CD4-positive, alpha-beta T cell (primary cell): ENCODE data around the gene TNS3. TPM values are rescaled to one million over a fixed set of nuclear protein-coding genes. Genes with fewer than 3 reads are reported as not detected.

Experiments
- ATAC-seq: fragments of 200-7000 bp; cut with Tn5 transposase; one replicate; pipeline ENCODE4 v1.10.0; 2022; ENCODE audit warnings: mild to moderate bottlenecking; ENCODE audit not compliant: poor library complexity
- CTCF ChIA-PET: fragments of 350-600 bp; sonication (Branson Sonifier 250); formaldehyde crosslinking; loops from one replicate; lab custom pipeline; 2021; ENCODE audit warnings: antibody characterized with exemption, inconsistent platforms; lab: Charles Lee
- POLR2A ChIA-PET: fragments of 350-600 bp; sonication (Branson Sonifier 250); formaldehyde crosslinking; loops from one replicate; lab custom pipeline; 2021; ENCODE audit warnings: antibody characterized with exemption, inconsistent platforms; lab: Charles Lee
- DNase-seq, 14 experiments: peaks; one replicate each; pipeline ENCODE4 v3.0.0-alpha.2; 2013 to 2020; ENCODE audit warnings: mixed read lengths in 2 of 14
- H3K27ac ChIP-seq, 2 donors: one replicate each; pipeline versions ENCODE4 v1.5.1 to v1.7.0; 2013; ENCODE audit warnings: low read length in 2 of 2, low read depth in 1 of 2, mild to moderate bottlenecking in 1 of 2
- H3K27me3 ChIP-seq, 2 experiments: 1 replicate in 1 of 2; 2 replicates in 1 of 2; pipeline versions ENCODE4 v1.6.1 to v1.7.0; 2013; ENCODE audit warnings: low read length in 2 of 2, control low read depth in 1 of 2, mild to moderate bottlenecking in 1 of 2, moderate library complexity in 1 of 2; ENCODE audit not compliant: insufficient read depth in 2 of 2, control insufficient read depth in 1 of 2
- H3K36me3 ChIP-seq: one replicate; pipeline ENCODE4 v1.6.1; 2013; ENCODE audit warnings: low read length, control low read depth; ENCODE audit not compliant: insufficient read depth
- H3K4me1 ChIP-seq: one replicate; pipeline ENCODE4 v1.6.1; 2013; ENCODE audit warnings: low read length, control low read depth; ENCODE audit not compliant: insufficient read depth
- H3K4me3 ChIP-seq: one replicate; pipeline ENCODE4 v1.5.1; 2013; ENCODE audit warnings: mild to moderate bottlenecking, low read length, moderate library complexity
- H3K9me3 ChIP-seq, 2 experiments: 1 replicate in 1 of 2; 2 replicates in 1 of 2; pipeline versions ENCODE4 v1.6.1 to v1.7.0; 2013; ENCODE audit warnings: low read length in 2 of 2, mild to moderate bottlenecking in 2 of 2, control low read depth in 1 of 2, moderate library complexity in 1 of 2; ENCODE audit not compliant: control insufficient read depth in 1 of 2, insufficient read depth in 1 of 2
- H3K27ac Mint-ChIP-seq: one replicate; pipeline ENCODE4 v1.8.0; 2020; ENCODE audit warnings: mixed read lengths
- H3K27me3 Mint-ChIP-seq: one replicate; pipeline ENCODE4 v1.8.0; 2021; ENCODE audit warnings: mixed read lengths
- H3K36me3 Mint-ChIP-seq: one replicate; pipeline ENCODE4 v1.8.0; 2021; ENCODE audit warnings: low read depth, mixed read lengths
- H3K4me1 Mint-ChIP-seq: one replicate; pipeline ENCODE4 v1.8.0; 2021; ENCODE audit warnings: low read depth, mixed read lengths
- H3K4me3 Mint-ChIP-seq: one replicate; pipeline ENCODE4 v1.8.0; 2020; ENCODE audit warnings: mild to moderate bottlenecking, mixed read lengths
- H3K9me3 Mint-ChIP-seq: one replicate; pipeline ENCODE4 v1.8.0; 2020; ENCODE audit warnings: mixed read lengths
- CTCF ChIP-seq: fragments of 200-600 bp; IDR thresholded peaks from one replicate; pipeline ENCODE4 v1.8.0; 2022; ENCODE audit warnings: antibody characterized with exemption, mild to moderate bottlenecking
- intact Hi-C, 2 experiments: fragments of 100-400 bp; cut with DNase I in 1 of 2; cut with micrococcal nuclease in 1 of 2; formaldehyde crosslinking; loops; one replicate each; pipeline versions ENCODE4 v1.15.1 to v1.9.0; 2023 to 2025; cut with DNase I, micrococcal nuclease
- total RNA-seq, 174 experiments: library from RNA in 2 of 174; stranded (reverse) in 2 of 174; gene quantifications; one replicate each; pipeline ENCODE4 v1.2.3 and lab custom pipeline; 2021 to 2026

The TNS3 gene
- total RNA-seq, 2 experiments from 2014 or later, result 0.16 to 0.47 TPM

DNA sequence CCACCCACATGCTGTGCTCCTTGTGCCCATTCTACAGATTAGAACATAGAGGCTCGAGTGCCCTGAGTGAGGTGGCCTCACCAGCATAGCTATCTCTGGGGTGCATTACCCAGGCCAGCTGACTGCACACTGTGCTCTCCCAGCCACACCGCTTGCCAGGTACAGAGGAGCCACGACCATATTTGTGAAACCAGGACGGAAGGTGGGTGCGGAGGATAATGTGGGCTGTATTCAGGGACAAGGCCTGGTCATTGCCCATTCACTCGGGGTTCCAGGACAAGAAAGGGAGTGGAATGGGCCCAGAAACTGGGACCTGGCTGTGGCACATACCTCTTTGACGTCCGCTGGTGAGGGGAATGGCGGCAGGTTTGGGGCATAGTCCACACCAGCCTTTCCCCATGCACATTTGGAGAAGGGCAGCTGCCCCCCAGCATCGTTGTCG is 236.0 kb downstream of the TNS3 start:
- H3K27me3 Mint-ChIP-seq, result no peaks in the 10 kb centered on the region
- ChIA-PET CTCF (no interaction called here), POLR2A (no interaction called here)
- H3K36me3 Mint-ChIP-seq, result no peaks in the 10 kb centered on the region
- H3K27ac ChIP-seq, result no peak overlapping the region
- H3K9me3 Mint-ChIP-seq, result no peaks in the 10 kb centered on the region
- intact Hi-C loops, result no loop called here
- no peak for DNase-seq
- TF ChIP-seq CTCF, result no peak
- peaks cover 0 to 15% of the 10 kb centered on the region in 2 experiments for H3K9me3 ChIP-seq
- no peak overlapping the region for H3K4me3 ChIP-seq
- H3K4me1 Mint-ChIP-seq, result no peaks in the 10 kb centered on the region
- no peaks in the 10 kb centered on the region for H3K36me3 ChIP-seq
- no peak overlapping the region for H3K4me3 Mint-ChIP-seq
- no peaks in the 10 kb centered on the region for H3K27me3 ChIP-seq
- no peaks in the 10 kb centered on the region for H3K4me1 ChIP-seq
- H3K27ac Mint-ChIP-seq, result no peak overlapping the region
- no peak for ATAC-seq

- Histone ChIP-seq H3K4me3 (no peak overlapping the region), H3K9me3 (peaks cover 0 to 15% of the 10 kb centered on the region in 2 experiments), H3K27ac (no peak overlapping the region), H3K4me1 (no peaks in the 10 kb centered on the region), H3K27me3 (no peaks in the 10 kb centered on the region), H3K36me3 (no peaks in the 10 kb centered on the region)
- Mint-ChIP-seq H3K36me3 (no peaks in the 10 kb centered on the region), H3K27ac (no peak overlapping the region), H3K4me3 (no peak overlapping the region), H3K9me3 (no peaks in the 10 kb centered on the region), H3K27me3 (no peaks in the 10 kb centered on the region), H3K4me1 (no peaks in the 10 kb centered on the region)
- ATAC-seq, result no peak
- POLR2A ChIA-PET, result no interaction called here
- intact Hi-C loops, result no loop called here
- DNase-seq, result no peak
- TF ChIP-seq CTCF, result no peak
- CTCF ChIA-PET, result no interaction called here
Measured at GRCh38 chr7:47344171-47344955, 237.5 kb downstream of the TNS3 start.

- POLR2A ChIA-PET, result no interaction called here
- Mint-ChIP-seq H3K9me3 (no peaks in the 10 kb centered on the region), H3K4me1 (no peaks in the 10 kb centered on the region), H3K4me3 (no peak overlapping the region), H3K27ac (no peak overlapping the region), H3K36me3 (no peaks in the 10 kb centered on the region), H3K27me3 (no peaks in the 10 kb centered on the region)
- no peaks in the 10 kb centered on the region for H3K4me1 ChIP-seq
- CTCF ChIA-PET, result no interaction called here
- ATAC-seq (no peak), DNase-seq (no peak)
- no peak for TF ChIP-seq CTCF
- H3K9me3 ChIP-seq, result peaks cover 0 to 15% of the 10 kb centered on the region in 2 experiments
- no peaks in the 10 kb centered on the region for H3K27me3 ChIP-seq
- H3K27ac ChIP-seq, result no peak overlapping the region
- no peak overlapping the region for H3K4me3 ChIP-seq
- no peaks in the 10 kb centered on the region for H3K36me3 ChIP-seq
- intact Hi-C loops, result no loop called here
Measured at GRCh38 chr7:47343061-47343455, 238.9 kb downstream of the TNS3 start.
